Posterior vena cava (tissue), 2 donors: ENCODE results near the gene PDE6B. TPM values are rescaled to one million over a fixed set of nuclear protein-coding genes. Genes with fewer than 3 reads are reported as not detected.

Source experiments
- DNase-seq: peaks from one replicate; pipeline ENCODE4 v3.0.0-alpha.2; 2020; ENCODE audit warnings: low spot score
- intact Hi-C, 2 donors: fragments of 100-400 bp; cut with DNase I; formaldehyde crosslinking; loops; one replicate each; pipeline versions ENCODE4 v1.14.1 to v1.14.2; 2022 to 2023
- total RNA-seq, 2 donors: library from RNA; stranded (reverse); fragmentation: NEBNext Ultra II Directional; extraction: Animal tissue kit (Norgen Biotek cat#: 25700); gene quantifications; one replicate each; pipeline ENCODE4 v1.2.1, GENCODE V29; 2021
- donor health status: DM: yes; HTN: yes; CAD: no.
- donor health status: DM: yes; HTN: yes; CAD: no.

PDE6B gene
- total RNA-seq, 2 donors from 2014 or later: 1.4 to 3.7 TPM

DNA sequence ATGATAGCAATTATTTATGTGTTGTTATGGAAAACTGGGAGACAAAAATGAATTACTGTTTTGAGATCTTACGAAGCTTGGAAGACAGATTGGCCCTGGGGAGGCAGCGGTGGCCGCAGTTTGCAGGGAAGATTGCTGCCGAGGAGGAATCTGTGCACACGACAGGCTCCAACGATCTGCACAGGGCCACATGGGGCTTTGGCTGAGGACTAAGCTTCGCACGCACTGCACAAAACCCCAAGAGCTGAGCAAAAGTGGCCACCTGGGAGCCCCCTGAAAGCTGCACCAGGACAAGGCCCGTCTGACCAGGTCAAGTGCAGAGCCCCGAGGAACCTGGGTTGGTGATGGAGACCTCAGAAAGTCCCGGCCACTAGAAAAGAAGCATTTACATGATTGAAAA lies 5.2 kb upstream of the PDE6B start:
- peak; percentile 70 for DNase-seq
- intact Hi-C loops: no loop called here

DNA sequence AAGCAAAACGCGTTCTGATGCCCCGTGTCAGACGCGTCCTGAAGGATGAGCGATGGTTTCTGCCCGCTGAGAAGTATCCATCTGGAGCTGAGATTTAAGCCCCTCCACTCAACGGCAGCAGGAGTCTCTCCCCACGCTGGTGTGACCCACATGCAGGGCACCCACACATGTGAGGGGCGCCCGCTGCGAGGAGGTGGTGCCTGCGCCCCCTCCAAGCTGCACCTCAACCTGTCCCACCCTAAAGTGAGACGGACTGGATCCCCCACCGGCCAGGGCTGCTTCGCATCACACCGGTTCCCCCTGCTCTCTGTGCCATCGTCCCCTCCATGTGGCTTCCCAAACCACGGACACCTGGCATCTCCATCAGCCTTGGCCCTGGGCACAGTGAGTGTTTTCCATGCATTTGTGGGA lies 4.5 kb upstream of the PDE6B start:
- intact Hi-C loops: no loop called here

DNA sequence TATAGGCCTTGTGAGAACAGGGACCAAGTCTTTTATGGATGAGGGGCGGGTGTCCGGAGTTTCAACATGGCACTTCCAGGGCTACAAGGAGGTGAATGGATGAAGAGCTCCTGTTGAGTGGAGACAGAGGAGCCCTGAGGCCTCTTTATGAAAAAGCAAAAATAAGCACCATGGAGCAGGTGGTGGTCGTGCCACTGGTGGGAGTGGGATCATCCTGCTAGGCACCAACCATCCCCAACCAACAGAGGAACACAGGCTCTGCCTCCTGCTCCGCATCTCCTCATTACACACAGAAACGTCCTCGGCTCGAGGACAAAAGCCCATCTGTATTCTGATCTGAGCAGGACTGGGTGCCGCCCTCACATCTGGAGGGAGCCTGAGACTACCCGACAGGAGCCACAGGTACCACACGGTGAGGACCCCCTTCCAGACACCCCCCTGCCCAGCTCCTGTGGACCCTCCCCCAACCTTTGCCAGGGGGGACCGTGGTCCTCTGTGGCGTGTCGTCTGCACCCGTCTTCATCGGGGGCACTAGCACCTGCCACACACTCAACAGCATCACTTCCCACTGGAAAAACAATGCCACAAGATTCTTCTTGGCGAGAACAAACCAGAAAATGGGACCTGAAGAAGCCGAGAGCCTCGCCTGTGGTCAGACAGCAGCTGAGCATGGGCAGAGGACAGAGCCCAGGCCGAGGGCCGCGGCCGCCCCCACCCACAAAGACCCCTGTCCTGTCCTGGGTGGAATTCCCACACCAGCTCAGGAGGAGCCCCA lies 3.9 kb upstream of the PDE6B start:
- intact Hi-C loops: no loop called here
- DNase-seq: peak; percentile 73

More for the DNA sequence above, 4.5 kb upstream of the PDE6B start:
- DNase-seq: peak; percentile 58

DNA sequence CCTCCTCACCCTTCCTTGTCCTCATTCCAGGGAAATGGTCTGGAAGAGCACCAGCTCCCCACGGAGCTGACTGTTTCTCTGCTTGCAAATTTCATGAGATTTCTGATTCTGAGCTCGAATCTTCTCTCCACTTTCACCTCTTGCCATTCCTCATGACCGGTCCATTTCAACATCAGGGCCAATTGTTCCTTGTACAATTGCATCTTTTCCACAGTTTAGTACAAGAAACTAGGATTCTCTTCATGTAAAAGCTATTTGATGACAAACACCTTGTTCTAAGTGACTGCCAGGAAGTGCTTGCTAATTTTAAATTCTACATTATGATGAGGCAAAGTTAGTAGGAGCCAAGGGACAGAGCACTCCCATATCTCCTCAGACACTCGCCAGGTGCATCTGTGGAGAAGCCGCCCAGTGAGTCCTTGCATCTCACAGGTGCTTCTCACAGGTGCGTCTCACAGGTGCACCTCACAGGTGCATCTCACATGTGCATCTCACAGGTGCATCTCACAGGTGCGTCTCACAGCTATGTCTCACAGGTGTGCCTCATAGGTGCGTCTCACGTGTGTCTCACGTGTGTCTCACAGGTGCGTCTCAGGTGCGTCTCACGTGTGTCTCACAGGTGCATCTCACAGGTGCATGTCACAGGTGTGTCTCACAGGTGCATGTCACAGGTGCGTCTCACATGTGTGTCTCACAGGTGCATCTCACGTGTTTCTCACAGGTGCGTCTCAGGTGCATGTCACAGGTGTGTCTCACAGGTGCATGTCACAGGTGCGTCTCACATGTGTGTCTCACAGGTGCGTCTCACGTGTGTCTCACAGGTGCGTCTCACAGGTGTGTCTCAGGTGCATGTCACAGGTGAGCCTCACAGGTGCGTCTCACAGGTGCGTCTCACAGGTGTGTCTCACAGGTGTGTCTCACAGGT lies 3.0 kb upstream of the PDE6B start:
- peak; percentile 70 for DNase-seq
- intact Hi-C loops: no loop called here

DNA sequence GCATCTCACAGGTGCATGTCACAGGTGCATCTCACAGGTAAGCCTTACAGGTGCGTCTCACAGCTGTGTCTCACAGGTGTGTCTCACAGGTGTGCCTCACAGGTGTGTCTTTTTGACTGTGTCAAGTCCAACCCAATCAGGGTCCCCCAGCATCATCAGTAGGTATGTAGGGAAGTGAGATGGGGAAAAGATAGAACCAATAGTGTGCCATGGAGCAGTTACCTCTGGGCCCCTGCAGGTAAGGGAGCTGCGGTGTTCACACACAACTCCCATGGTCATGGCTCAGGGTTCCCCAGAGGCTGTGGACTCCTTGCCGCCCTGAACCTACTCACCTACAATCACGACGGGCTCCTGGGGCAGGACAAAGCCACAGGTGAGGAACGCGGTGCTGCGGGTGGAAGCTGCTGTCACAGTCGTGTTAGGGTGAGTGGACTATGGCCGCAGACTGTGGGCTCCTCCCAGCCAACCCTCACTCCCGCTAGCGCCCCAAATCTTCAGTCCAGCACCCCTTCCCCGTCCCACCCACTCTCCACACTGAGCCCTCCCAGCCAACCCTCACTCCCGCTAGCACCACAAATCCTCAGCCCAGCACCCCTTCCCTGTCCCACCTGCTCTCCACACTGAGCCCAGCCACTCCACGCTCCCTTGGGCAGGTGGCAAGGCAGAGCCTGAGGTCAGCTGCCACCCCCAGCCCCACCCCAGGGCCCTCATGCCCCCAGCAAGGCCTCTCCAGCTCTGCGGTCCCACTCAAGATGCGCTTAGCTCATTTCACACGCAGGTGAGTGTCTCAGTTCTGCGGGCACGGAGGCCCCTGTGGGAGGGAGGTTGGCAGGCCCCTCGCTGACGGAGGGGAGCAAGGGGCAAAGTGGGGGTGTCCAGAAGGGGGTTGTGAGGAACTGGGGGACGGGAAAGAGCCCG lies 2.1 kb upstream of the PDE6B start:
- intact Hi-C loops: no loop called here
- DNase-seq: peak; percentile 64

DNA sequence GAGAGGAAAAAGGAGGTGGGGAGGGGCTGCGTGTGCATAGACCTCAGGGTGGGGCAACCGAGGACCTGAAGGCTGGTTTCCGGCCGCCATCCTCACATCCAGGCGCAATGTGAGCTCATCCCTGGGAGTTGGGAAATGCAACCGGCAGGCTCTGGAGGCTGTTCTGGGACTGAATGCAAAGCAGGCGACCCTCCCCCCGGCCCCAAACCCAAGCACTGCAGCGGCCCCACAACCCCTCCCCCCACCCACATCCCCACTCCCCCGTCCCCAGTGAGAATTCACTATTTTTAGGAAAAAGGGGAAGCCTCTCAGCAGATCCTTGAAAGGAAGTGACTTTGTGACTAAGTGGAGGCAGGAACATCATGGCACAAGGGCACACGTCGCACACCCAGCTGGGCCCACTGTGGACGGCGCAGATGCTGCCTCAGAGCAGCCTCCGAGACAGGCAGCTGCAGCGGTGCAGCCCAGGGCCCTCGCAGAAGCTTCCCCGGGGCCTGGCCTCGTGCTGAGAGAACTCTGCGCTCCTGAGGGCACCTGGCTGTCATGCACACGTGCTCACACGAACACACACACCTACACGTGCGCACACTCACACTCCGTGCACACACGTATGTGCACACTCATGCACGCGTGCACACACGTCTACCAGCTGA lies 1.3 kb upstream of the PDE6B start:
- intact Hi-C loops: no loop called here
- peak; percentile 70 for DNase-seq

DNA sequence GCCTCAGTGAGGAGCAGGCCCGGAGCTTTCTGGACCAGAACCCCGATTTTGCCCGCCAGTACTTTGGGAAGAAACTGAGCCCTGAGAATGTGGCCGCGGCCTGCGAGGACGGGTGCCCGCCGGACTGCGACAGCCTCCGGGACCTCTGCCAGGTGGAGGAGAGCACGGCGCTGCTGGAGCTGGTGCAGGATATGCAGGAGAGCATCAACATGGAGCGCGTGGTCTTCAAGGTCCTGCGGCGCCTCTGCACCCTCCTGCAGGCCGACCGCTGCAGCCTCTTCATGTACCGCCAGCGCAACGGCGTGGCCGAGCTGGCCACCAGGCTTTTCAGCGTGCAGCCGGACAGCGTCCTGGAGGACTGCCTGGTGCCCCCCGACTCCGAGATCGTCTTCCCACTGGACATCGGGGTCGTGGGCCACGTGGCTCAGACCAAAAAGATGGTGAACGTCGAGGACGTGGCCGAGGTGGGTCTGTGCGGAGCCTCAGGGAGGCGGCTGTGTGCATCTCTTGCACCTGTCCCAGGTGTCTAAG lies 323 bp downstream of the PDE6B start:
- intact Hi-C loops: no loop called here
- DNase-seq: peak; percentile 49

DNA sequence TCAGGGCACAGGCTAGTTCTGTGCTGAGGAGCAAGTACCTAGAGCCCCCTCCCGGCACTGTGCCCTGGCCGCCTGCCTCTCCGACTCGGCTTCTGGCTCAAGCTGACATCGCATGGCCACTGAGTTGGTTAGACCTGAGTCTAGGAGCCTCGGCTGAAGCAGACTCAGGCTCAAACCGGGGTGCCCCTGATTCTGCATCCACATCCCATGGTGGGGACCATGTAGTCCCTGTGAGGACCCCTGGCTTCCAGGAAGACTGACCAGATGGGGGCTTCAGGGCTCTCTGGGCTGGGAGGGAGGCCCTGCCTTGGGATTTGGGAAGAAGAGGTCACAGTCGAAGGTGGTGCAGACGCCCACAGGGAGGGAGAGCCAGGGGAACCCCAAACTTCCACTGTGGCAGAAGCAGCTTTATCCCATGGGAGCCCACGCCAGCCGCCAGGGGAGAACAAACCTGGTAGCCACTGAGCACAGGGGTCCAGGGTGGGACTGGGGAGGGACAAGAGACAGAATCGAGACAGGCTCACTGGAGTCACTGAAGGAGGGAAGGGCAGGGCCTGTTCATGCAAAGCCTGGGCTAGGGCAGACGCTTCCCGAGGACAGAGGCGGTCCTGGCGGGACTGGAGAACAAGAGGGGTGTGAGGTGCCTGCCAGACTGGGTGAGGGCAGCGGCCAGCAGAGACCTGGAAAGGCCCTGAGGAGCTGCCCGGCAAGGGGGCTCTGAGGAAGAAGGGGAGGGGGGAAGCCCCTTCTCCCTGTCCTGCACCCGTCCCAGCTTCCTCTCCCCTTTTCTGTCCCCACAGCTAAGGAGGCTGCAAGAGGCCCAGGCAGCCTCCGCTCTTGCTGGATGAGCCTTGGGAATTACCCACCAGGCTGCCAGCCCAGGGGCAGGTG lies 1.1 kb downstream of the PDE6B start:
- peak; percentile 79 for DNase-seq

DNA sequence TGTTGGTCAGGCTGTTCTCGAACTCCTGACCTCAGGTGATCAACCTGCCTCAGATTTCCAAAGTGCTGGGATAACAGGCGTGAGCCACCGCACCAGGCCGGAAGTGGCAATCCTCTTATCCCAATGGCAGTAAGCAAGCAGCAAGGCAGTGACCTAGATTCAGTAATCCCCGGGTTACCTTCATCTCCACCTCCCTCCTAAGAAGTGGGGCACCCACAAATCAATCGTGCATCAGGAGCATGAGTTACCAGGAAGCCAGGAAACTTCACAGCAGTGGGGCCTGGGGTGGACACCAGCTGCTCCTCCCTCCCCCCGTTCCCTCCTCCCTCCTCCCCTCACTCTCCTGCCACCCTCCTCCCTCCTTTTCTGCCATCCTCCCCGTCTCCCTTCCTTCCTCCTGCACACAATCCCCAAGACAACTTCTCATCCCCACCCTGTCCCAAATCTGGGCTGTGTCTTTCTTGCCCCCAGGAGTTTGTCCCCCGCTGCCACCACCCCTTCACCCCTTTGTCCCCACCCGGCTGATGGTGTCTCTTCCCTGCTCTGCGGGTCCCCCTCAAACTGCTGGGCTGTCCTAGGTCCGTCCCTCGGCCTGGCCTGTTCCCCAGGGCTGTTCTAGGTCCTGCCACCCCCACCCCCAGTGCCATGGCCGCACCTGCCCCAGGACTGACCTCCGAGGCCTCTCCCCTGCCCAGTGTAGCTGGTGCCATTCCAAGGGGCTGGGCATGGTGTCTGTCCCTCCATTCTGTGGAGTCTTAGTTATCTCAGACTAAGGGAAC lies 2.2 kb downstream of the PDE6B start:
- intact Hi-C loops: no loop called here
- DNase-seq: peak; percentile 61

More for the DNA sequence above, 1.1 kb downstream of the PDE6B start:
- intact Hi-C loops: no loop called here

DNA sequence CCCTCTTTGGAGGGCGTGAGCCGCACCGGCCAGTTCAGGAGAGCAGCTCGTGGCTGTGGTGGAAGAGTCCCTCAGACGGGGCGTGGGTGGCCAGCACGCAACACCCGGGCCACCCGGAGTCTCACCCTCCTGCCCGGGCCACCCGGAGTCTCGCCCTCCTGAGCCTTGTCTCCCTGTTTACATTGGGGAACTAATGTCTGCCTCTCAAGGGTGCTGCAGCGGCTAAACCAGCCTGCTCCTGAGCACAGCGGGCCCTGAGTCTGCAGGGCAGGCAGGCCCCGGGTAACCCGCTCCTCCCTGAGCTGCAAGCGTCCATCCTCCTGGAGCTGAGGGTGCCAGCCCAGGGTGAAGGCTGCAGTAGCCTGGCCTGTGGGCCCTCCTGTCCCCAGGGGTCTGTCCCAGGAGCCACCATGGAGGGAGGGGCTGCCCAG lies 3.0 kb downstream of the PDE6B start:
- no peak for DNase-seq
- intact Hi-C loops: no loop called here

DNA sequence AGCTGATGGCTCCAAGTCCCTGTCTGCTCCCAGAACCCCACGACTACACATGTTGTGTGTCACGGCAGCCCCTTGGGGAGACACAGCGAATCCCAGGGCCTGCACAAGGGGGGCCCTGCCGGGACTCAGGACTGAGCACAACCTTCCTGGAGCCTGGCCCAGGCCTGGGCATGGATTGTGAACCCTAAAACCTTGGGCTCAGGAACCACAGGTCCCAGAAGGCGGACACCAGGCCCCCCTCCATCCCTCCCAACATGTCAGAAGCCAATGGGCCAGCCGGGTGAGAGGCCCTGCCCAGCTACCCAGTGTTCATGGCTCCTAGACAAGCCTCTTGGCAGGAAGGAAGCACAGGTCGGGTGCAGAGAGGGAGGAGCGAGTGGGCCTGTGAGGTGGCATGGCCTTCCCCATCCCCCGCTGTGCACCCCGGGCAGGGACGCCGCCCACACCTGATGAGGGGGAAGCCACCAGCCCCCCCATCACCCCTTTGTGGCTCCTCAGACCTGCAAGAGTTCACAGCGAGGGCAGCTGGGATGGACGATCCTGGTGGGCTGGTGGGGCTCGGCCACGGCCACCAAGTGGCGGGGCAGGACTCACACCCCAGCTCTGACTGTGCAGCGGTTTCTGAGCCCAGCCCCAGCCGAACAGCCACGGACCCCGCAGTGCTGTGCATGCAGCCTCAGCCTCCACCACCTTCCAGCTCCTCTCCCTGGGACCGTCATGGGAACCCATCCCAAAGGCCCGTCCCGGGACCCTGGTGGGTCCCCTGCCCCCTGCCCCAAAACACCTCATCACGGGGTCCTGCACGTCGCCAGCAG lies 3.7 kb downstream of the PDE6B start:
- intact Hi-C loops: no loop called here
- peak; percentile 70 for DNase-seq

DNA sequence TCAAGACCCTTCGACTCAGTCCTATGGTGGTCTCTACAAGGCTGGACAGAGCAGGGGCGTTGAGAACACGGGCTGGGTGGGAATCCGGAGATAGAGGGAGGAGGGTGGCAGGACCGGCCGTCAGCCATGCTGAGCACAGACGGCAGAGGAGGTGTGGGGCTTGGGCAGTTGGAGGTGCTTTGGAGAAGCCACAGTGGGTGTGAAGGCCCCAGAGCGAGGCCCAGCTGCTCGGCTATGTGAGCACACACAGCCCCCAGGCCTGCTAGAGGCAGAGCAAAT lies 4.2 kb downstream of the PDE6B start:
- no peak for DNase-seq
- intact Hi-C loops: no loop called here

DNA sequence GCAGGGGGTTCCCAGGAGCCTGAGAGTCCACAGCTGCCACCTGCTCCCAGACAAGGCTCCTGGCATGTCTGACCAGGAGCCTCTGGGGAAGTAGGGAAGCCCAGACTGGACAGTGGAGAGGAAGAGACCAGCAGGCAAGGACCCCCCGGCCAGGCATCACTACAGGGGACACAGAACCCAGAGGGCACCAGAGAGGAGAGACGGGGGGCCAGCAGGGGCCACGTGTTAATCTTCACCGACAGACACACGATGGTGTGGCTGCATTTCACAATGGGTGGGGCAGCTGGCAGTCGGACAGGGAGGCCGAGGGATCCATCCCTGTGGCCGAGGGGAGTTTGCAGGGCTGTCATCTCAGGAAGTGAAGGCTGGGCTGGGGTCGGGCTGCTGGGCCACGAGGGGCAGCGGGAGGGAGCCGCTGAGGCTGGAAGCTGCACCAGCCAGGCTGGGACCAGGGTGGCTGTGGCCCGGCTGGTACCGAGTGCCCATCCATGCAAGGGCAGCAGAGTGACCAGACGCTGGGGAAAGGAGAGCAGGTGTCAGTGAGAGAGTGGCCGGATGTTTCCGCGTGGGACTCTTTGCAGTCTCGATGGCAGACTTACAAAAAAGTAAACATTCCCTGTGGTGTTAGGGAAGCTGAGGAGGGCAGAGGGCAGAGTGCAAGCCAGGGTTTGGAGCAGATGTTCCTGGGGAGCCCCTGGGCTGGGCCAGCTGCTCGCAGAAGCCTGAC lies 4.7 kb downstream of the PDE6B start:
- intact Hi-C loops: no loop called here
- DNase-seq: peak; percentile 64

DNA sequence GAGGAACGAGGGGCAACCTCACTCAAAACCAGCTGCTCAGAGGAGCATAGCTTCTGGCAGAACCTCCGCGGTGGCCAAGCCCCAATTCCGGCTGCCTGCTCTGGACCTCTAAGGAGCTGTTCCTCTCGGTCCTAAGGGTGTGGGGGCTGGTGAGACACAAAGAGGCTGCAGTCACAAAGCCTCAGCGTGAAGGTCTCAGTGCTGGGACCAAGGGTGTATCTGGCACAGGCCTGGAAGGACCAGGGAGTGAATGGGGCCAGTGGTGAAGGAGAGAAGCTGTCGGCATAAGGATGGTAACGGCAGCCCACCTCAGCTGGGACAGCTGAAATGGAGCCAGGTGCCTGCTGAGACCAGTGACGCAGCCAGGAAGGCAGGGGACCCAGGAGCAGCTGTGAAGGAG lies 5.3 kb downstream of the PDE6B start:
- DNase-seq: no peak
- intact Hi-C loops: no loop called here

DNA sequence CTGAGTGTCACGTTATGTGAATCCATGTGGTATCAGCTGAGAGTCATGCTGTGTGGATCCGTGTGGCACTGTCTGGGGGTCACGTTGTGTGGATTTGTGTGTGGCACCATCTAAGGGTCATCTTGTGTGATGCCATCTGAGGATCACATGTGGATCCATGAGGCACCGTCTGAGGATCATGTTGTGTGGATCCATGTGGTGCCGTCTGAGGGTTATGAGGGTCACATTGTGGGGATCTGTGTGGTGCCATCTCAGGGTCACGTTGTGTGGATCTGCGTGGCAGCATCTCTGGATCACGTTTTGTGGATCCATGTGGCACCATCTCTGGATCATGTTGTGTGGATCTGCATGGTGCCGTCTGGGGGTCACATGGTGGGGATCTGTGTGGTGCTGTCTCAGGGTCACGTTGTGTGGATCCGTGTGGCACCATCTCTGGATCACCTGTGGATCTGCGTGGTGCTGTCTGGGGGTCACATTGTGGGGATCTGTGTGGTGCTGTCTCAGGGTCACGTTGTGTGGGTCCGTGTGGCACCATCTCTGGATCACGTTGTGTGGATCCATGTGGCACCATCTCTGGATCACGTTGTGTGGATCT lies 6.9 kb downstream of the PDE6B start:
- intact Hi-C loops: no loop called here
- DNase-seq: peak; percentile 46
